Measurements from ENCODE around the gene SLC39A11.
A peak's percentile ranks its signal among the peaks of the same experiment; 100 is the strongest.
"Not testable (repeated sequence)": the region's sequence is repeated elsewhere in the genome, so short reads cannot be mapped to it uniquely, and the experiment has no call there.

Gene SLC39A11

GRCh38 chr17:73092523-73093135, at the start of gene SLC39A11:
Gene SLC39A11 (minus strand): TSS chr17:73092688. CDS start chr17:73088764, 3,924 bp downstream.
- DNase-seq = peak; percentile 90

- DNase-seq = no peak
Observed at GRCh38 chr17:73141411-73141810, 48.9 kb upstream of the SLC39A11 start.

GRCh38 chr17:73140566-73140965, 48.1 kb upstream of the SLC39A11 start:
- DNase-seq = no peak

- no peak for DNase-seq
Observed at GRCh38 chr17:73139296-73139695, 46.8 kb upstream of the SLC39A11 start.

DNA sequence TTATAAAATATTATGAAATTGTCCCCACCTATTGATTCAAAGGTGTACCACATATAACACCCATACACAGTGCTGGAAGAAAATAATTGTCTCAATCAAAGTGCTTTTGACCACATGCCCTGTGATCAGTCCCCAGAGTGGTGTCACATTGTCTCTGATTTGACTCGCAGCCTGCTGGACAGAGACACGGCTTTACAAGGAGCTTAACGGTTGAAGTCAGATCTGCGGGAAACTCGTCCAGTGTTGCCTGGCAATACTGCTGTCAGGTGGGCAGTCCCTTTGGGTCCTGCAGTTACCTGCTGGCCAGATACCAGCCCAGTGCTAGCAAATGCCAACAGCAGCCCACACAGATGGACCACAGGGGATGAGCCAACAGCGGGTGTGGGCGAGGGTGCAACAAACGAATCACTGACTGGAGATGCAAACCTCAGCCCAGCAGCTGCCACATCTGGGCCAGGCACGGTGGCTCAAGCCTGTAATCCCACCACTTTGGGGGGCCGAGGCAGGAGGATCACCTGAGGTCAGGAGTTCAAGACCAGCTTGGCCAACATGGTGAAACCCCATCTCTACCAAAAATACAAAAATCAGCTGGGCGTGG, 46.2 kb upstream of the SLC39A11 start:
- DNase-seq = no peak

DNA sequence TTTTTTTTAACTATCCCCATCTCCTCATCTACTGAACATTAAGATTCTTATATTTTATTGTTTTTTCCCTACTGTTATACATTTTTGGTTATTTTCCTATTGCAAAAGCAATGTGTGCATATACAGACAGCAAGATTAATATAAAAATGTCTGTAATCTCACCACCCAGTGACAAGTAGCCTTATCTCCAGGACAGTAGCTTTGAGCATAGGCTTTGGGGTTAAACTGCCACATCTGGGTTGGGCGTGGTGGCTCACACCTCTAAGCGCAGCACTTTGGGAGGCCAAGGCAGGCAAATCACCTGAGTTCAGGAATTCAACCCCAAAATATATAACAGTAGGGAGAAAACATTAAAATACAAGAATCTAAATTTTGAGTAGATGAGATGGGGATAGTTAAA, 44.9 kb upstream of the SLC39A11 start:
- no peak for DNase-seq

DNA sequence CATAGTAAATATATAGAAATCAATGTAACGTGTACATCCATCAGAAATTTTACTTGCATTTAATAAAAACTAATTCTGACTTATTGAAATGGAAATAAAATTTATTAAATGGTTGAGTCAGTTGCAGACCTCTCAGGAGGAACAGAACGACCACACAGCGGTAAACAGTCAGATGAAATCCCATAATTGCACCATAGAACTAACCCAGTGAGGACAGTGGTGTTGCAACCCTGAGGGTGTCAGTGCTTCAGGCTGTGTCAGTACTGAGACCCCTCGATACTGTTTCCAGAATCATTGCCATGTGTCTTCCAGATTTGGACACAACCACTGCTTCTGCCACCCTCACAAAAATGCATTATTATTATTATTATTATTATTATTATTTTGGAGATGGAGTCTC, 43.3 kb upstream of the SLC39A11 start:
- no peak for DNase-seq

DNA sequence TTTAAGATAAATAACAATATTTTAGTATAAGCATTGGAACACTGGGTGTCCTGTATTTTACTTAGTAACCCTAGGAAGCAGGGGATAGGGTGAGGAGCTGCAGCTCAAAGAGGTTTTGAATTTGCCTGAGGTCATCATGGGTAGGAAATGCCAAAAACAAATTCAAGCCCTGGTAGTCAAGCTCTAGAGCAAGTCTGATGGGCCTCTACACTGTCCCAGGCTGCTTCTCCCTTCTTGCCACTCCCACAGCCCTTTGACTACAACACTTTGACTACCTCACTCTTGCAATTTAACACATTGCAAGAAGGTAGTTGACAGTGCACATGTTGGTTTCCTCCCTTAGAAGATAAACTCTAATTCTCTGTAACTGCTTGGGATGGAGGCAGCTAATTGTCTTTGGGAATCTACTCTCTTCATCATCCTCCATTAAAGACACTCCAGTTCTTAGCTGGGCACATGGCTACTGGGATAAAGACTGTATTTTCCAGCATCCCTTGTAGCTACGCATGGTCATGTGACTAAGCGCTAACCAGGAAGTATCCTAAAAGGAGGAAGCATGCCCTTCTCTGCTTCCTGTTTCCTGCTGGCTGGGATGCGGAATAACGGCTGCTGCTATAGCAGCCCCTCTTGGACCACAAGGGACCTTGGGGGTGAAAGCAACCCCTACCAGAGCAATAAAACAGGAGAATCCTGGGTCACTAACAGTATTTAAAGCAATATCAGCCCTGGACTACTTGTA, 41.6 kb upstream of the SLC39A11 start:
- DNase-seq = no peak

DNA sequence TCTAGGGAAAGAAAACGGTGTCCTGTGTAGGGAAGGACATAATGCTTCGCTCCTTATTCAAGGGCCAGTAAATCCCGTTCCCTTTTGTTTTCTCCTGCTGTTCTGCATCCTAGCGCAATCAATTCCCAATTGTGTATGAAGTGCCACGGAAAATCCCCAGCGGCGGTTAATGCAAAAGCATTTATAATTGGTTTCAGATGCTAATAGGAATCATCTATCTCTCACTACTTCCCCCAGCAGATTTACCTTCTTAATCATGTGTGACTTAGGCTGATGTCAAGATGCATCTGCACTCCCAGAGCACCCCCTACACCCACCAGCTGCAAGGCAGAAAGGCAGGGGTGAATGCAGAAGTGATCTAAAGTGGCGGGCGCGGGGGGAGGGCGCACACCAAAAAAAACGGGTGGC, 39.6 kb upstream of the SLC39A11 start:
- no peak for DNase-seq

GRCh38 chr17:73131439-73131838, 39.0 kb upstream of the SLC39A11 start:
- not testable (repeated sequence) for DNase-seq

DNA sequence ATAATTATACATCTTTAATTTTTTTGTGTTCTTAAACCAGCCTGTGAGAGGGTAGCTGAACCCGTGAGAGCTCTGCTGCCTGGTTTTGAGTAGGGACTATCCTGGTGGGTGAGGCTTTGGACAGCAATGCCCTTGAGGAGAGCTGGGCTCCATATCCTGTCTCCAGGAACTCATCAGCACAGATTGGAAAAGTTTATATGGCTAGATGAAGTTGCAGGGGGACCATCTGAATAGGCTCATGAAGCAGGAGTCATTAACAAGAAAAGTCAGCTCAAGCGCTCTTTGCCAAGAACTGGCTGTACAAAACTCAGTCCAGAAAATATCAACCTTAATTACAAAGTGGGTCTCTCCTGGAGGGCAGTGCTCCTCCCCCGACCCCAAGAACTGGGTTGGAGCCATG, 38.5 kb upstream of the SLC39A11 start:
- DNase-seq = no peak

- no peak for DNase-seq
Observed at GRCh38 chr17:73128496-73128895, 36.0 kb upstream of the SLC39A11 start.

- peak; percentile 39 for DNase-seq
Observed at GRCh38 chr17:73126716-73127473, 34.4 kb upstream of the SLC39A11 start.

DNA sequence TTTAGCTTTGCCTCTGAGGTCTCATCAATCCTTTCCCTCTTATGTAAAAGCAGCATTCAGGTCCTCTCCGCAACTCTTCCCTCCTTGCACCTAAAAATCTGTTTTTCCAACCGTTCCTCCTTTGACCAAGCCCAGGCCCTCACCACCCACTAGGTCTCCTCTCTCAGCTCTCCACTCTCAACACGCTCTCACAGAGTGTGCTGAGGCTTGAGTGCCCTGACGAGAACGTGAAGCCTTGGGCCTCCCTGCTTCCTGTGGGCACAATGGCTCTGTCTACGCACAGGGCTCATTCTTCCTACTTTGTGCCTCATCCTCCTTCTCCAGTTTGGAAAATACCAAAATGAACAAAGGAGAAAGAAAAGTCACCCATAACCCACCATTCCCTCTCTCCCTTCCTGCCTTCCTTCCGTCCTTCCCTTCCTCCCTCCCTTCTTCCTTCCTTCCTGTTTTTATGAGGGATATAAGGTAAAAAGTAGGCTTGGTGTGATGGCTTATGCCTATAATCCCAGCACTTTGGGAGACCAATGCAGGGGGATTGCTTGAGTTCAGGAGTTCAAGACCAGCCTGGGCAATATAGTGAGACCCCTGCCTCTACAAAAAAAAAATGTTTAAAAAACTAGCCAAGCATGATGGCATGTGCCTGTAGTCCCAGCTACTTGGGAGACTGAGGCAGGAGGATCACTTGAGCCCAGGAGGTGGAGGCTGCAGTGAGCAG, 31.3 kb upstream of the SLC39A11 start:
- DNase-seq = no peak

GRCh38 chr17:73122953-73123605, 30.6 kb upstream of the SLC39A11 start:
- no peak for DNase-seq

- DNase-seq = no peak
Observed at GRCh38 chr17:73121506-73121905, 29.0 kb upstream of the SLC39A11 start.

DNA sequence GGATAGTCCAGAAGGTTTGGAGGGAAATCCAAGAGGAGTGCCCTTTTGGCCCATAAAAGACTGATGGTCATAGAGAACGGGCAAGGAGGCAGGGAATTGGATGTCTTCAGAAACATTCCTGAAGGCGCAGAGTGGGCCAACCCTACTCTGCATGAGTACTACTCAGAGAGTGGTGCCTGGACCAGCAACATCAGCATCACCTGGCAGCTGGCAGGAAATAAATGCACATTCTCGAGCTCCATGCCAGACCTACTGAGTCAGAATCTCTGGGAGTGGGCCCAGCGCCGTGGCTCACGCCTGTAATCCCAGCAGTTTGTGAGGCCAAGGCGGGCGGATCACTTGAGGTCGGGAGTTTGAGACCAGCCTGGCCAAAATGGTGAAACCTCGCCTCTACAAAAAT, 27.1 kb upstream of the SLC39A11 start:
- no peak for DNase-seq

- no peak for DNase-seq
Observed at GRCh38 chr17:73118951-73119391, 26.5 kb upstream of the SLC39A11 start.

DNA sequence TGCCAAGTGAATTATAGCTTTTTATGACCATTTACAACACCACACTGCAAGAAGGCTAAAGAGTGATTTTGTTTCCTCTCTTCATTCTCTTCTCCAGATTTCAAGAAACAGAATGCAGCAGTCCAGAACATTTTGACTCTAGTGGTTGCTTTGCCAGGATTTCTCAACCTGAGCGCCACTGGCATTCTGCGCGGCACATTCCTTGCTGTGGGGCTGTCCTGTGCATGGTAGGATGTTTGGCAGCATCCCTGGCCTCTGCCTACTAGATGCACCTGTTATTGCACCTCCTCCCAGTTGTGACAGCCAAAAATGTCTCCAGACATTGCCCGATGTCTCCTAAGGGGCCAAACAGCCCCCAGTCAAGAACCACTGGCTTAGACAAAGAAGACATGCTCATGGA, 25.7 kb upstream of the SLC39A11 start:
- DNase-seq = no peak

DNA sequence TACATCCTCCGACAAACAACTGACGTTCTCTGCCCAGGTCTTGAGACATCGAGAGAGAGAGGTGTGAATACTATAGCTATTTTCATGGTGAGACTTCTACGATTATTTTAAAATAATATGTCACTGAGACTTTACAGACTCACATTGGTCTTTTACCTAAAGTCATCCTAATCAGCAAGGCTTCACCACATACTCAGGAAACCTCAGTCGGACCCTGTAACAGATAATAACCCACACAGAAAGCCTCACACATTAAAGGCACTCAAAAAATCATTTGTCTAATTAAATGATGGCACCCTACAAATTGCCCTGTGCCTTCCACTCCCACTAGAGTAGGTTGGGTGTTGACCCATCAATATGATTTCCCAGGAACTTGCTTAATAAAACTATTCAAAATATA, 19.8 kb upstream of the SLC39A11 start:
- DNase-seq = no peak

DNA sequence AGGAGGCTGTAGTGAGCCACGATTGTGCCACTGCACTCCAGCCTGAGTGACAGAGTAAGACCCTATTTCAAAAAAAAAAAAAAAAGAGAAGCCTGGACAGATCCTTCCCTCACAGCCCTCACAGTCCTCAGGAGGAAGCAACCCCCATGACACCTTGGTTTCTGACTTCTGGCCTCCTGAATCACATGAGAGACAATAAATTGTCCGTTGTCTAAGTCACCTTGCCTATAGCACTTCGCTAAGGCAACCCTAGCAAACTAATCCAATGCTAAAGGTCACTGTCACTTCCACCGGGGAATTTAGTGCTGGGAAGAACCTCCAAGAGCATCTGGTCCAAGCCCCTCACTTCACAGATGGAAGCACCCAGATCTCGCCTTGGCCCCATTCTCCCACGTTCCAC, 18.9 kb upstream of the SLC39A11 start:
- DNase-seq = no peak

GRCh38 chr17:73107191-73107590, 14.7 kb upstream of the SLC39A11 start:
- DNase-seq = no peak
